Skeletal muscle tissue (tissue), 5 donors: ENCODE measurements around the gene FGF12. TPM values are rescaled to one million over a fixed set of nuclear protein-coding genes. Genes with fewer than 3 reads are reported as not detected.

Experiments used
- H3K27ac ChIP-seq: one replicate; pipeline ENCODE4 v1.7.0; 2013; ENCODE audit warnings: mild to moderate bottlenecking, low read depth, low read length, inconsistent platforms
- H3K27me3 ChIP-seq, 3 donors: one replicate each; pipeline ENCODE4 v1.7.0; 2013; ENCODE audit warnings: low read length in 3 of 3; ENCODE audit not compliant: control insufficient read depth in 3 of 3, insufficient read depth in 3 of 3
- H3K36me3 ChIP-seq, 3 donors: one replicate each; pipeline ENCODE4 v1.7.0; 2013; ENCODE audit warnings: low read length in 3 of 3; ENCODE audit not compliant: control insufficient read depth in 3 of 3, insufficient read depth in 3 of 3
- H3K4me1 ChIP-seq, 3 donors: one replicate each; pipeline ENCODE4 v1.7.0; 2013; ENCODE audit warnings: low read length in 3 of 3, mild to moderate bottlenecking in 3 of 3; ENCODE audit not compliant: control insufficient read depth in 3 of 3, insufficient read depth in 3 of 3
- H3K4me3 ChIP-seq, 3 donors: one replicate each; pipeline ENCODE4 v1.7.0; 2013; ENCODE audit warnings: low read length in 3 of 3
- H3K9ac ChIP-seq, 3 donors: one replicate each; pipeline ENCODE4 v1.7.0; 2013; ENCODE audit warnings: low read length in 3 of 3, mild to moderate bottlenecking in 3 of 3, moderate library complexity in 2 of 3, low read depth in 1 of 3
- H3K9me3 ChIP-seq, 3 donors: one replicate each; pipeline ENCODE4 v1.7.0; 2013; ENCODE audit warnings: low read length in 3 of 3; ENCODE audit not compliant: control insufficient read depth in 3 of 3
- small RNA-seq: library from RNA; depleted of rRNA; stranded (forward); fragments of <200 nt; gene quantifications from one replicate; pipeline ENCODE3, GENCODE V24; 2014
- total RNA-seq: library from RNA; depleted of rRNA; stranded (reverse); fragments of >200 nt; gene quantifications from one replicate; pipeline ENCODE4 v1.2.3, GENCODE V29; 2014
- donor health status: Osteomylitis.

Gene FGF12
- total RNA-seq, 1 donor from 2014 or later, result 2.1 TPM

GRCh38 chr3:192091831-192092230, 635.5 kb downstream of the FGF12 start:
- Histone ChIP-seq H3K4me3 (no peak overlapping the region), H3K4me1 (no peaks in the 10 kb centered on the region), H3K27ac (no peak overlapping the region), H3K9me3 (no peaks in the 10 kb centered on the region), H3K27me3 (no peaks in the 10 kb centered on the region), H3K9ac (no peak overlapping the region), H3K36me3 (no peaks in the 10 kb centered on the region)

GRCh38 chr3:192090586-192090985, 636.8 kb downstream of the FGF12 start:
- no peak overlapping the region for H3K4me3 ChIP-seq
- H3K36me3 ChIP-seq, result no peaks in the 10 kb centered on the region
- H3K9me3 ChIP-seq, result no peaks in the 10 kb centered on the region
- H3K9ac ChIP-seq, result no peak overlapping the region
- H3K27me3 ChIP-seq, result no peaks in the 10 kb centered on the region
- no peak overlapping the region for H3K27ac ChIP-seq
- H3K4me1 ChIP-seq, result no peaks in the 10 kb centered on the region

Small RNA genes within 50 kb of the gene (small RNA-seq; reads per million reads assigned to genes)
- gene RF01210, result not detected
- 0.14 reads per million for gene RNU1-20P

Other genes with a start within 250 kb of the FGF12 start
- gene MB21D2, start 190.3 kb upstream of the FGF12 start, total RNA-seq, result 24.0 TPM